Stimulated activated CD8-positive, alpha-beta memory T cell treated with anti-CD3 and anti-CD28 coated beads, Interleukin-7, amount 100 ng/mL, for 48 hours (primary cell): ENCODE data around the gene NBPF1.
A peak's percentile ranks its signal among the peaks of the same experiment; 100 is the strongest.
"Not testable (repeated sequence)": the region's sequence is repeated elsewhere in the genome, so short reads cannot be mapped to it uniquely, and the experiment has no call there.

Experiments used
- DNase-seq, 2 donors: peaks; one replicate each; pipeline ENCODE4 v3.0.0-alpha.2; 2020; ENCODE audit warnings: low read depth in 1 of 2; ENCODE audit errors: extremely low read depth in 1 of 2

NBPF1 gene

DNA sequence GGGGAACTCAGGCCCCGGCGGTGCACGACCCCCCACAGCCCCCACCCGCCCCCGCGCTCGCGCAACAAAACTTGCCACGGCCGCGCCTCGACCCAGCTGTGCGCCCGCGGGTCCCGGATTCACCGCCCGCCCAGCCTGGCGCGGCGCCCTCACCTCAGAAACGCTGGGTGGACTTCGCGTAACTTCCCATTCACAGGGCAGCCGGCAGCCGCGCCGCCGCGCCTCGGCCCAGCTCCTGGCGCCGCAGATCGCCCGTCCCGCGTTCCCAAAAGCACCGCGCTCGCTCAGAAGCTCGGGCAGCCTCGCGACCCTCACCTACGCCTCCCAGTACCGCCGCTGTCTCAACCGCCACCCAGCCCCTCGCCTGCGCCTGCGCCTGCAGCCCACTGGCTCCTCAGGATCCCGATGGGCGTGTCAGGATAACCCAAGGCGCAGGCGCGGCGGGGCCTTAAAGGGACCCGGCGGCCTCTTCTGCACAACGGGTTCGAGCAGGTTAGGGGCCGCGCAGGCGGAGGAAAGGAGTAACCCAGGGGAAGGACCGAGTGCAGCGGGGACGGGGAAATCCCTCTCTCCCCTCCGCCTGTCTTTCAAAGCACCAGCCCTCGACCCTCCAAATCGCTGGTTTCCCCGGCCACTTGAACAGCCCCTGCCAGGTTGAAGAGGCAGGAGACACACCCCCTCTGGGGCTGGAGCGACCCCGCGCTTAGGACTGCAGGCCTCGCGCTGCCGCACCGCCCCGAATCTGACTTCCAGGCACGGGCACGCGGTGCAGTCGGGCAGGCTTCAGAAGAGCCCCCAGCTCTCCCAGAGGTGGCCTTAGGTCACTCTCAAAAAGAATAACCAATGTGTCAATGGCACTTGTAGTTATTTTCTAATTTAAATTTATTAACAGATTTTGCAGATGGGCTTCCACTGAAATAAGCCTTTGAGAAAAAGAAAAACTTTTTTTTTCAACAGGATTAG, at the start of gene NBPF1:
Gene NBPF1, minus strand, starts transcription at position 380 of the 963 bp plus-strand sequence.
- peak; percentile 97 to 98 for DNase-seq

DNA sequence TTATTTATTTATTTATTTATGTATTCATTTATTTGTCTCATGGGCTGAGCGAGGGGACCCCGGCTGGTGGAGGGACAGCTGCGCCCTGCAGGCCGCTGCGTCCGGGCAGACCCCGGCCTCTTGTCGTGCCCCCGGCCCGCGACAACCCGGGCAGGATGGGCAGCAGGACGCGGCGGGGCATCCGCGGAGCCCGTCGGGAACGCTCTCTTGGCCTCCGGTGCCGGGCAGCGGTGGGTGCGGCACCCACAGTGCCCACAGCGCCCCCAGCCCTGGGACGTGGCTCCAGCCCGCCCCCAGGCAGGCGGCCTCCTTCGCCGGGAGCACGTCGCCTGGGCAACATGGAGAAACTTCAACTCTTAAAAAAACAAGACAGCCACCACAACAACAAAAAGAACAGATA, 44.9 kb upstream of the NBPF1 start:
- DNase-seq = not testable (repeated sequence)

DNA sequence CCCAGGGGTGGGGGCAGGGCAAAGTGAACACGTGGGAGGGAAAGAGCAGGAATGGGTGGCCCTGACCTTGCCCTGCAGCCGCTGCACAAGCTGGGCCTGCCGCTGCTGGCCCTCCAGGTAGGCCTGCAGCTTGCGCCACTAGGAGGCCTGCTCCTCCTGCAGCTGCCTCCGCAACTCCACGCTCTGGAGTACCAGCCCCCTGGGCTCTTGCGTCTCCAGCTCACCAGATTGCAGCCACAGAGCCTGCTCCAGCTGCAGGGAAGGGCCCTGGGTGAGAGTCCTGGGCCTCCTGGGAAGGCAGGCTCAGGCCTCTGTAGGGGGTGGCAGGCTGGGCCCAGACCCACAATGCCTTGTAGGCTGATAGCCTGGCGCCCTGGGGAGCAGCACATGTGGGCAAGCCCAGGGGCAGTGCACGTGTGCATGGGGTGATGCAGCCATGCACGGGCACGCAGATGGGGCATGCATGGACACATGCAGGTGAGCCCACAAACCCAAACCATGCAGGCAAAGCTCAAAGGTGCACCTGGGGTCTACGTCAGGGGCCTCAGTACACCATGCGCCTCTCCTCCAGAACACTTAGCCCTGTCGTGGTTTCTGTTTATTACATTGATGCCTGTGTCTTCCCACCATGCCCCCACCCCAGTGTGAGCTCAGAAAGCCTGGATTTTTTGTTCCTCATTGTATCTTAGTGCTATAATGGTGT, 43.8 kb upstream of the NBPF1 start:
- not testable (repeated sequence) for DNase-seq

DNA sequence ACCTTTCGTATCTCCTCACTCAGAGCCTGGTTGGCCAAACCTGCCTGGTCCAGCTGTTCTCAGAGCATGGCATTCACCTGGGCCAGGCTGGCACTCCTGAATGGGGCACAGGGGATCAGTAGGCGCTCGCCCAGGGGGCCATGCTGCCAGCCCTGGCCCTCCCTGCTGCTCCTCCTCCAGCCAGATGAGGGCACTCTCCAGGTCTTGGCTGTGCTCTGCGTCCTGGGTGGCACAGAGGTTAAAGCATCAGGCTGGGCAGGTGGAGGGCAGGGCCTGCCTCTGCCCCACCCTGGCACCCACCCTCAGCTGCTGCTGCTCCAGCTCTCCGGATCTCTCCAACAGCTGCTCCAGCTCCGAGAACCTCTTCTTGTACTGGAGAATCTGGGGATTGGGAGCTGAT, 43.2 kb upstream of the NBPF1 start:
- DNase-seq = not testable (repeated sequence)

DNA sequence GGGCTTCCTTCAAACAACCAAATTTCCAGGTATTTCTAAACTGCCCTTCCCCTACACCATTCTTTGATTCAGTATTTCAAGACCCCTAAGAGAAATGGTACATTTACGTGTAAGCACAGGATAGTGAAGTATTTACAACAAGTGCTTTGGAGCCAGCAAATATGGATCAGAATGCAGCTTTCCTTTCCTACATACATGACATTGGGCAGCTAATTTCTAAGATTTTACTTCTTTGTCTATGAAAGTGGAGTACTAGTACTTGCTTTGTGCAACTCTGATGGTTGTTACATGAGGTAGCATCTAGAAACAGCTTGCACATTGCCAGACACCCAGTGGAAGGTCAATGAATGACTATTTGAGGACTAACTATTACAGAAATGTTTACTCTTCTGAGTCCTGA, 38.2 kb upstream of the NBPF1 start:
- DNase-seq = not testable (repeated sequence)

DNA sequence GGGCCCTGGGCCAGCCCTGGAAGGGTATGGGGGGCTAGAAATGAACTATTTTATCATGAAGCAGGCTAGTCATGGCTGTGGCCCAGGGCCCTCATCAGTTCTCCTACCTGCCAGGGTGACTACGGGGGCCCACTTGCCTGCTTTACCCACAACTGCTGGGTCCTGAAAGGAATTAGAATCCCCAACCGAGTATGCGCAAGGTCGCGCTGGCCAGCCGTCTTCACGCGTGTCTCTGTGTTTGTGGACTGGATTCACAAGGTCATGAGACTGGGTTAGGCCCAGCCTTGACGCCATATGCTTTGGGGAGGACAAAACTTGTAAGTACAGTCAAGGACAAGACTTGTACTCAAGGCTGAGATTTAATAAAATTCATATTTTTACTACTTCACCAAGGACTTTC, 36.6 kb upstream of the NBPF1 start:
- DNase-seq = not testable (repeated sequence)

DNA sequence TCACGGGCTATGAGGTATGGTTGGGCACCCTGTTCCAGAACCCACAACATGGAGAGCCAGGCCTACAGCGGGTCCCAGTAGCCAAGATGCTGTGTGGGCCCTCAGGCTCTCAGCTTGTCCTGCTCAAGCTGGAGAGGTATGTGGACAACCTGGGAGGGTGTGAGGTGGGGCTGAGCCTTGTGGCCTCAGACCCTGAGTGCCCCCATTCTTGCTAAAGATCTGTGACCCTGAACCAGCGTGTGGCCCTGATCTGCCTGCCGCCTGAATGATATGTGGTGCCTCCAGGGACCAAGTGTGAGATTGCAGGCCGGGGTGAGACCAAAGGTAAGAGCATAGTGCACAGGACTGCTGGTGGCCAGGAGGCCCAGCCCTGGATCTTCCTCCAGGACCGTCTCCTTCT, 36.0 kb upstream of the NBPF1 start:
- DNase-seq = not testable (repeated sequence)

DNA sequence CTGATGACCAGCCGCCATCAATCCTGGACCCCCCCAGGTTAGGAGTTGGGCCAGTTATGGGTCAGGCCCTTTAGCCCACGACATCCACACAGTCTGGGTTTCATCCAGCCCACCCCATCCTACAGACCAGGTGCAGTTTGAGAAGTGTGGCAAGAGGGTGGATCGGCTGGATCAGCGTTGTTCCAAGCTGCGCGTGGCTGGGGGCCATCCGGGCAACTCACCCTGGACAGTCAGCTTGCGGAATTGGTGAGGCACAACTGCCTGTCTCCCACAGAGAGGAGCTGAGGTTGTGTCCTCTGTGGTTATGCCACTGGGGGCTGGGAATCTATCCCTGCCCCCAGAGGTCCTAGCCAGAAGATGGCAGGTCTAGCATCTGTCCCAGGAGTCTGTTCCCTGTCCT, 35.4 kb upstream of the NBPF1 start:
- DNase-seq = not testable (repeated sequence)

DNA sequence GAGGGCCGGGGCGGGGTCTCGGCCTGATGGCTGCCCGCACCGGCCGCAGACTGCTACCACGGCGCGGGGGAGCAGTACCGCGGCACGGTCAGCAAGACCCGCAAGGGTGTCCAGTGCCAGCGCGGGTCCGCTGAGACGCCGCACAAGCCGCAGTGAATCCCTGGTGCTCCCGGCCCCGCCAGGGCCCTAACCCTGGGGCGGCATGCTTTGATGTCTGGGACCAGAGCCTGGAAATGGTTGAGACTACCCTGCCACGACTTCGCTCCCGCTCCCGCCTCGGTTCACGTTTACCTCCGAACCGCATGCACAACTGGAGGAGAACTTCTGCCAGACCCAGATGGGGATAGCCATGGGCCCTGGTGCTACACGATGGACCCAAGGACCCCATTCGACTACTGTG, 34.9 kb upstream of the NBPF1 start:
- not testable (repeated sequence) for DNase-seq

DNA sequence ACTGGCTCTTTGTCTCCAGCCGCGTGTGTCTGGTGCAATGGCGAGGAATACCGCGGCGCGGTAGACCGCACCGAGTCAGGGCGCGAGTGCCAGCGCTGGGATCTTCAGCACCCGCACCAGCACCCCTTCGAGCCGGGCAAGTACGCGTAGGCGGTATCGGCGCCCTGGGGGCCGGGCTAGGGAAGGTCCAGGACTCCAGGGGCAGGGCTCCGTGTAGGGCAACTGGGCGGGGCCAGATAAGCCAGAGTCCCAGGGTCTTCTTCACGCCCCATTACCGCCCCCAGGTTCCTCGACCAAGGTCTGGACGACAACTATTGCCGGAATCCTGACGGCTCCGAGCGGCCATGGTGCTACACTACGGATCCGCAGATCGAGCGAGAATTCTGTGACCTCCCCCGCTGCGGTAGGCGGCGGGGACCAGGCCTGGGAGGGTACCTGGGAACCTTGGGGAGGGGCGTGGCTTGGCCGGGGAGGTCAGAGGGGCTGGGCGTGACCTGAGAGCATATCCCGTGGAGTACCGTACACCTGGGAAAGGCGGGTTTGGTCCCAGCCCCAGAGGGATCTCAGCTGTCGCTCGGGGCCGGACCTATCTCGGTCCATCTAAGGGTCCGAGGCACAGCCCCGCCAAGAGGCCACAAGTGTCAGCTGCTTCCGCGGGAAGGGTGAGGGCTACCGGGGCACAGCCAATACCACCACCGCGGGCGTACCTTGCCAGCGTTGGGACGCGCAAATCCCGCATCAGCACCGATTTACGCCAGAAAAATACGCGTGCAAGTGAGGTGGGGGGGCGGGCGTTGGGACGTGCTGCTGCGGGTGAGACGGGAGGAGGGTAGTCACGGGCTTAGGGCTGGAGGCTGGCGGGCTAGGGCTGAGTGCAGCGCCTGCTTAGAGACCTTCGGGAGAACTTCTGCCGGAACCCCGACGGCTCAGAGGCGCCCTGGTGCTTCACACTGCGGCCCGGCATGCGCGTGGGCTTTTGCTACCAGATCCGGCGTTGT, 34.1 kb upstream of the NBPF1 start:
- DNase-seq = not testable (repeated sequence)

DNA sequence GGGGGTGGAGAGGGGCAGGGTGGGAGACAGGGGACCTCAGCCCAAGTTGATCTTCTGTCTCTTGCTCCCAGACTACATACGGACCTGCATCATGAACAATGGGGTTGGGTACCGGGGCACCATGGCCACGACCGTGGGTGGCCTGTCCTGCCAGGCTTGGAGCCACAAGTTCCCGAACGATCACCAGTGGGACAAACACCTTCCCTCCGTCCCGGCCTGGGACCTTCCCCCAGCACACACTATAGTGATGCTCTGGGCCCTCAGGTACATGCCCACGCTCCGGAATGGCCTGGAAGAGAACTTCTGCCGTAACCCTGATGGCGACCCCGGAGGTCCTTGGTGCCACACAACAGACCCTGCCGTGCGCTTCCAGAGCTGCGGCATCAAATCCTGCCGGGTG, 33.4 kb upstream of the NBPF1 start:
- not testable (repeated sequence) for DNase-seq

DNA sequence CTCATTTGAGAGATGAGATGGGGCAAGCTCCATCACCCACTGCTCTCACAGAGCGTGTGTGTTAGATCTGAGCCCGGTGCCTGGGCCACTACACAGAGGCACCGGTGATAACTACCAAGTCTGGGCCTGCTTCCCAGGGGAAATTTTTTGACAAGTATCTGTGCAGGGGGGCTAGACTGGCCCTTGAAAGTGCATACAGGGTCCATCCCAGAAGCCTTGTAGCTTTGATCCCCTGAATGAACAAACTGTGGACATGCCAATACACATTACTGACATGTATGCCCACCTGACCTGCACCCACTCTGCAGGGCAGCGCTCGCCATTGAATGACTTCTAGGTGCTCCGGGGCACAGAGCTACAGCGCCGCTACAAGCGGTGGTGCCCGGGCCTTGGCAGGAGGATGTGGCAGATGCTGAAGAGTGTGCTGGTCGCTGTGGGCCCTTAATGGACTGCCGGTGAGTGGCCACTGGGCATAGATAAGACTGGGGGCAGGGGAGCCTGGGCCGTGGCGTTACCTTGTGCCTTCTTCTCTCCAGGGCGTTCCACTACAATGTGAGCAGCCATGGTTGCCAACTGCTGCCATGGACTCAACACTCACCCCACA, 32.8 kb upstream of the NBPF1 start:
- DNase-seq = not testable (repeated sequence)

DNA sequence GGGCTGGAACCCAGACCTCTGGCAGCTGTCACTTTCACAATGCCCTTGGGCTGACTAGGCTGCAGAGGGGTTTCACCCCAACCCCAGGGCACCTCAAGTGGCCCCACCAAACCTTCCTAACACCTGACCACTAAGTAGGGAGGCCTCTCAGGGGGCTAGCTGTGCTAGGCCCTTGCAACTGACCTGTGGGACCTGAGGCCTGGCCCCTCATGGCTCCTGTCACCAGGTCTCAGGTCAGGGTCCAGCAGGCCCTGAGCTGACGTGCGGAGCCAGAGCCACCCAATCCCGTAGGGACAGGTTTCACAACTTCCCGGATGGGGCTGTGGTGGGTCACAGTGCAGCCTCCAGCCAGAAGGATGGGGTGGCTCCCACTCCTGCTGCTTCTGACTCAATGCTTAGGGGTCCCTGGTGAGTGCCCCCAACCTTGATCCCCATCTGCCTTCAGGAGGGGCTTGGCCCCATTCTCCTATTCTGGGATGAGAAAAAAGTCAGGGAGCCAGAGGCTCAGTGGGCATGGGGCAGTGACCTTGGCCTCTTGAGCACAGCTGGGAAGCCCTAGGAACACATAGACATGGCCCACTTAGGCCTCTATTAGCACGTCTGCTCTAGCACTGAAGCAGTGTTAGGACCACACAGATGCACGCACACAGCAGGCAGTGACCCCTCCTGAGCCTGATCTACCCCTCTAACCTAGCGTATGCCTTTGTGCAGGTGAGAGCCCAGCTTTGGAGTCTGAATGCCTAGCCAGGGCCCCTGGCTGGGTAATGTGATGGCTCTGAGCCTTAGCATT, 32.1 kb upstream of the NBPF1 start:
- DNase-seq = not testable (repeated sequence)

DNA sequence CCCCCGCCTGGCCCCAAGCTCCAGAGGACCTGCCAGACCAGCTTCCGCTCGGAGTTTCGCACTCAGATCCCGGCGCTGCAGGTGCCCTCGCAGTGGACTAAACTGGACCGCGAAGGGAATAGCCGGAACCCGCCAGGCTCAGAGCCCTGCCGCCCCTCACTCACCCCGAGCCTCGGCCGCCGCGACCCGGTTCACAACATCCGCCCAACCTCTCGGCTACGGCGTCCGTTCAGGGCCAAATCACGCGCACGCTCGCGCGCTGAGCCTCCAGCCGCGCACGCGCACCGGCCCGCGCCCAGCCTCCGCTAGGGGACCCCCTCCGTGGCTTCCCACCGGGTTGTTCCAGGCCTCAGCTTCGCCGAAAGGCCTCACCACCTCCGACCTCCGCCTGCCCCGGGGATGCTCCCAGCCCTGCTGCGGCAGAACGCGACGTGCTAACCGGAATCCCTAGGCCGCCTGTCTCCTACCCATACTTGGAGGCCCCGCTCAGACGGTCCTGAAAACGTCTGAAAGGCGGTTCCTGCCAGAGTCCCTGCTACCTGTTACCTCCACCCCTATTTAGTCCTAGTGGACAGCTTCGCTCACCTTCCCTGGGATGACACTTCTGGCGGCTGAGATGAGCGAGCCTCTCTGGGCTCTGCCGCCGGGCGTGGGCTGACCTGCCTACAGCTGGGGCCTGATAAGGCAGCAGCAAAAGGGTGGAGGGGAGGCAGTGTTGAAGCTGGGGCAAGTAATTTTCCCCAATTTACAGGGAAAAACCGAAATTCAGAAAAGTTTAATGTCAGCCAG, 31.3 kb upstream of the NBPF1 start:
- DNase-seq = peak; percentile 97 to 100

DNA sequence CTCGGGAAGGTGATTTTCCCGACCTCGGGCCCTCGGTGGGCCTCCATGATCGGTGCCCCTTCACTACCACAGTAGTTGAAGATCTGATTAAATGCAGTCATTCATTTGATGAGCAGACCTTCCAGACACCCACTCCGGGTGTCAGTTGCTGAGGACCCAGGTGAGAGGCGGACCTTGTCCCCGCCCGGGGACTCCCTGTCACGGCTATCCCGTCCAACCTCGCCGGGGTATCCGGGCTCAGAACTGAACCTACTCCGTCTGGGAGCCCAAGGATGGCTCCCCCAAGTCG, 30.8 kb upstream of the NBPF1 start:
- no peak for DNase-seq

DNA sequence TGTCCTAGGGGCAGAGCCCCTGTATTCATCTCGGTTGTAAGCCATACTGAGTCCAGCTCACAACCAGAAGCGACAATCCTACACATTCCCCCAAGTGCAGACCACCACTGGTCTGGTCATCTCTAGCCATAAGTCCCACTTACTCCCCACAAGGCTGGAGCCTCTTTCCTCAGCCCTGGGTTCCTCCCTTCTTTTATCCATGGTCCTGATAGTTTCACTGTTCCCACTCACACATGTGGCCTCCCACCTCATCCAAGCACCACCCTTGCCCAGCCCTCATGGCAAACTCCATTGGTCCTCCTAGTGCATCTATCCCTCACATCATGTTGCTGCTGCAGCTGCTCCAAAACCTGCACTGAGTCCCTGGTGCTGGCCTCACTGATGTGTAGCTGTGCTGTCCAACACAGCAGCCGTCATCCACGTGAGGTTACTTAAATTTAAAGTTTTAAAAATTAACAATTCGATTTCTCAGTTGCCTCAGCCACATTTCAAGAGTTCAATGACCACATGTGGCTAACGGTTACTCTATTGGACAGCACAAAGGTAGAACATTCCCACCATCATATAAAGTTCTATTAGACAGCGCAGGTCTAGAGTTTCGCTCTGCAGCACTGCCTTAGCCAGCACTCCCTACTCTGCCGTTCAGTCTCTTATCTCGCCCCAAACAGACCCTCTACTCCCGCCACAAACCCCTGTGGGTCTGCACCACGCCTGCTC, 30.3 kb upstream of the NBPF1 start:
- DNase-seq = not testable (repeated sequence)

DNA sequence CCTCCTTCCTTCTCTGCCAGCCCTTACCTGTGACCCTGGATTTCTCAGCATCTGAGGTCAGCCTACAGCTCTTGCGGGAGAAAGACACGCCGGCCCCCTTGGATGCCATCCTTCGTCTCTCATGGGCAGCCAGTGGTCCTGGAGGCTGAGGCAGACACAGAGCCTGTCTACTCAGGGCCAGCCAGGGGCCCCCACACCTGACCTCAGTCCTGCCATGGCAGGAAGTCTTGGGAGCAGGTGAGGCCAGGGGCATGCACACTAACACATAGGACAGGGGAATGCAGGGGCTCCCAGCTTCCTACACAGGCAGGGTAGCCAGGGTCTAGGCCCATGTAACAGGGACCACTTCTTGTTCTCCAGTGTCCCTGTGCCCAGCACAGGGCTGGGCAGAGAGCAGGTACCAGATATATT, 29.6 kb upstream of the NBPF1 start:
- DNase-seq = not testable (repeated sequence)
